Measurements from ENCODE around the gene AOC3. TPM values are rescaled to one million over a fixed set of nuclear protein-coding genes. Genes with fewer than 3 reads are reported as not detected.

Gene AOC3, protein sequence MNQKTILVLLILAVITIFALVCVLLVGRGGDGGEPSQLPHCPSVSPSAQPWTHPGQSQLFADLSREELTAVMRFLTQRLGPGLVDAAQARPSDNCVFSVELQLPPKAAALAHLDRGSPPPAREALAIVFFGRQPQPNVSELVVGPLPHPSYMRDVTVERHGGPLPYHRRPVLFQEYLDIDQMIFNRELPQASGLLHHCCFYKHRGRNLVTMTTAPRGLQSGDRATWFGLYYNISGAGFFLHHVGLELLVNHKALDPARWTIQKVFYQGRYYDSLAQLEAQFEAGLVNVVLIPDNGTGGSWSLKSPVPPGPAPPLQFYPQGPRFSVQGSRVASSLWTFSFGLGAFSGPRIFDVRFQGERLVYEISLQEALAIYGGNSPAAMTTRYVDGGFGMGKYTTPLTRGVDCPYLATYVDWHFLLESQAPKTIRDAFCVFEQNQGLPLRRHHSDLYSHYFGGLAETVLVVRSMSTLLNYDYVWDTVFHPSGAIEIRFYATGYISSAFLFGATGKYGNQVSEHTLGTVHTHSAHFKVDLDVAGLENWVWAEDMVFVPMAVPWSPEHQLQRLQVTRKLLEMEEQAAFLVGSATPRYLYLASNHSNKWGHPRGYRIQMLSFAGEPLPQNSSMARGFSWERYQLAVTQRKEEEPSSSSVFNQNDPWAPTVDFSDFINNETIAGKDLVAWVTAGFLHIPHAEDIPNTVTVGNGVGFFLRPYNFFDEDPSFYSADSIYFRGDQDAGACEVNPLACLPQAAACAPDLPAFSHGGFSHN
- total RNA-seq (100 to 1,000 TPM; 270 to 344 TPM), polyA plus RNA-seq (100 to 1,000 TPM in 1 of 2 donors, 10 to 100 TPM in 1; 82.1 to 107 TPM)
- long read RNA-seq, donor 1, full-length matches to known transcripts: 130 of 417 reads
- long read RNA-seq, donor 1, partial matches to known transcripts: 280 of 417 reads
- long read RNA-seq, donor 1, other reads (novel, unspliced or antisense): 7 of 417 reads
- long read RNA-seq, donor 2, full-length matches to known transcripts: 99 of 247 reads
- long read RNA-seq, donor 2, partial matches to known transcripts: 141 of 247 reads
- long read RNA-seq, donor 2, other reads (novel, unspliced or antisense): 7 of 247 reads

DNA sequence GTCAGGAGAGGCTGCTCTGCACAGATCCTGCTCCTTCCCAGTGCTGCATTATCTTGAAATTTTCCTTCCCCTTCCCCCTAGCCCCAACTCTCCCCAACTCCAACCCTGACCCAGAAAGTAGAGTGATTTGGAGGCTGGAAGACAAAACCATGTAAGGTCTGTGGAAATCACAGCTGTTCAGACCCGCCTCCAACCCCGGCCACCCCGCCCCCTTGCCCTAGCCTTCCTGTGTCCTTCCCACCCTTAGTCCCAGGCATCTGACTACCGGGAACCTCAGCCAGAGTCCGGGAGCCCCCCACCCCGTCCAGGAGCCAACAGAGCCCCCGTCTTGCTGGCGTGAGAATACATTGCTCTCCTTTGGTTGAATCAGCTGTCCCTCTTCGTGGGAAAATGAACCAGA lies at the start of gene AOC3:
Gene AOC3 (plus strand): TSS at position 246 of the 400 bp plus-strand sequence. CDS start 145 bp downstream, at position 391.
- Histone ChIP-seq H3K9me3 (ENCODE audit: control insufficient read depth, low read length) (no peaks in the 10 kb centered on the region), H3K27ac (ENCODE audit: low read depth in 1 of 2, low read length in 2 of 2) (peak within 1 kb of the TSS; percentile 80 to 94), H3K4me3 (ENCODE audit: low read length in 2 of 2) (peak within 1 kb of the TSS; percentile 85 to 92), H3K4me1 (ENCODE audit: control insufficient read depth in 1 of 2, insufficient read depth in 2 of 2, low read length in 2 of 2) (no peaks in the 10 kb centered on the region), H3K27me3 (ENCODE audit: control insufficient read depth in 1 of 2, insufficient read depth in 2 of 2, low read length in 1 of 2) (no peaks in the 10 kb centered on the region), H3K36me3 (ENCODE audit: control insufficient read depth in 1 of 2, insufficient read depth in 2 of 2, low read length in 1 of 2) (no peaks in the 10 kb centered on the region)
- ATAC-seq (ENCODE audit: low FRiP score) (peak; percentile 70), DNase-seq (peak; percentile 77 to 89)
- intact Hi-C loops (cut with DNase I): no loop called here
- WGBS, 2 donors: 8% methylated on average over 9 of the region's 9 CpGs

DNA sequence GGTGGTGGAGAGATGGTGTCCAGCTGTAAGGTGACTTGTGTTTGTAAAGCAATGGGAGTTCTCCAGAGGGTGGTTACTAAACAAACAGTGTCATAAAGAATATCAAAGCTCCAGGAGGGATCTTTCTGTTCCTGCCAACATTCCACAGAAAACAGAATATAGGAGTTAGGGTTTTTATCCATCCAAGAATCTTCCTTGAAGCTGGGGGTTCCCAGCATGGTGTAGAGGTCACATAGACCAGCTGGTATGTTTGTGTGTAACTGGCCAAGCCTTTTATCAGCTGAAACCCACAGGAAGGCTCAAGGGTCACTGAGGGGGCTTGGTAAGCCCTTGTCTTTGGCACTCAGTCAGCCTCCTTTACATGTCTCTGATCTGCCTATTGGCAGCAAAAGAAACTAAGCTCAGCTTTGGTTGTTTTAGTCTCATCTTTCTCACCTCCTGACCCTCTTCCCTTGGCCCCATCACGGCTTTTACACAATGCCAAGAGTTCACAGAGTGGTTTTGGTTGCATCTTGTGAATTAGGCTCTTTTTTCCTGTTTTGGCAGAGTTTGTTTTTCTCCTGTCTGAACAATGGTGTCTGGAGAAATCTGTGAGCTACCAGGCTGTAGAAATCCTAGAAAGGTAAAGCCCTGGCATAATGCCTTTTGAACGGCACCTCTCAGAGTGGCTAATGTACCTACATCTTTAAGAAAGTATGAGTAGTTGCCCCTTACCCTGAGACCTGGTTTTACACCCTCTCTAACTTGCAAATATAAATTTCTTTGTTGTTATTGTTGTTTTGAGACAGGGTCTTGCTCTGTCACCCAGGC lies 47.7 kb upstream of the AOC3 start:
- H3K27ac ChIP-seq (ENCODE audit: low read depth in 1 of 2, low read length in 2 of 2): no peak overlapping the region
- no peaks in the 10 kb centered on the region for H3K36me3 ChIP-seq (ENCODE audit: control insufficient read depth in 1 of 2, insufficient read depth in 2 of 2, low read length in 1 of 2)
- intact Hi-C loops (cut with DNase I): no loop called here
- no peaks in the 10 kb centered on the region for H3K9me3 ChIP-seq (ENCODE audit: control insufficient read depth, low read length)
- no peak overlapping the region for H3K4me3 ChIP-seq (ENCODE audit: low read length in 2 of 2)
- DNase-seq: no peak
- ATAC-seq (ENCODE audit: low FRiP score): no peak
- no peaks in the 10 kb centered on the region for H3K4me1 ChIP-seq (ENCODE audit: control insufficient read depth in 1 of 2, insufficient read depth in 2 of 2, low read length in 2 of 2)
- 31 to 45% methylated on average over 2 of the region's 2 CpGs for WGBS, 2 donors
- H3K27me3 ChIP-seq (ENCODE audit: control insufficient read depth in 1 of 2, insufficient read depth in 2 of 2, low read length in 1 of 2): no peaks in the 10 kb centered on the region

DNA sequence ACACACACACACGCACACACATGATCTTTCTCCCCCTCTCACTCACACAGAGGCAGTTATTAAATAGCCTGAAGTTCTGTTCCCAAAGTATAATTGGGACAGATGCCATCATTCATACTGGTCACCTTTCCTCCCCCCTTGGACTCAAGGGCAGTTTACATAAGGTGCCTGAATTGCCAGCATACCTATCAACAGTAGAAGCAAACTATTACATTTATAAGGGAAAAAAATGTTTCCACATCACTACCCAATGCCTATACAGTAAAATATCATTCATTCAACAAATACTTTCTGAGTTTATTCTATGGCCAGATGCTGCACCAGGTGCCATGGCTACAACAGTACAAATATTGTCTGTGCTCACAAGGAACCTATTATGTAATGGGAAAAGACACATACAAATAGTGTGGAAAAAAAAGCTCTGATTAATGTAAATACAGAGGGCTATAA lies 46.1 kb upstream of the AOC3 start:
- Histone ChIP-seq H3K27ac (ENCODE audit: low read depth in 1 of 2, low read length in 2 of 2) (no peak overlapping the region), H3K36me3 (ENCODE audit: control insufficient read depth in 1 of 2, insufficient read depth in 2 of 2, low read length in 1 of 2) (no peaks in the 10 kb centered on the region), H3K27me3 (ENCODE audit: control insufficient read depth in 1 of 2, insufficient read depth in 2 of 2, low read length in 1 of 2) (no peaks in the 10 kb centered on the region), H3K9me3 (ENCODE audit: control insufficient read depth, low read length) (no peaks in the 10 kb centered on the region), H3K4me1 (ENCODE audit: control insufficient read depth in 1 of 2, insufficient read depth in 2 of 2, low read length in 2 of 2) (no peaks in the 10 kb centered on the region), H3K4me3 (ENCODE audit: low read length in 2 of 2) (no peak overlapping the region)
- DNase-seq (no peak), ATAC-seq (ENCODE audit: low FRiP score) (no peak)
- 90 to 92% methylated on average over 1 of the region's 1 CpG for WGBS, 2 donors
- intact Hi-C loops (cut with DNase I): no loop called here

DNA sequence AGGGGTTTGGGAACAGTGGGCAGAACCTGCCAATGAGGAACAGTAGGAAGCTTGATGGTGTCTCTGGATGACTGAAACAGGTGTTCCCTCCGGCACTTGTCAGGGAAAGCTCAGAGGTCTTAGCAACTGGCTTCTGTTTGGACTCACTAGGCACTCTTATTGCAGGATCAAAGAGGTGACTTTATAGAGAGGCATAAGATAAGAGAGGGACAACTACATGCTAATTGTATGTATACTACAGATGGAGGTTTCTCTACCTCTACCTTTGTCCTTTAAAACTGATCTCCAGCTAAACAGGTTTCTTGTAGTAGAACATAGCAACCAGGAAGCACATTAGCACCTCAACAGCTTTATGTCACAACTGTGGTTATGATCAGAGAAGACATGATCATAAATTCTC lies 44.8 kb upstream of the AOC3 start:
- Histone ChIP-seq H3K9me3 (ENCODE audit: control insufficient read depth, low read length) (no peaks in the 10 kb centered on the region), H3K36me3 (ENCODE audit: control insufficient read depth in 1 of 2, insufficient read depth in 2 of 2, low read length in 1 of 2) (peaks cover under 1 to 2% of the 10 kb centered on the region in 2 donors), H3K27me3 (ENCODE audit: control insufficient read depth in 1 of 2, insufficient read depth in 2 of 2, low read length in 1 of 2) (no peaks in the 10 kb centered on the region), H3K4me3 (ENCODE audit: low read length in 2 of 2) (no peak overlapping the region), H3K4me1 (ENCODE audit: control insufficient read depth in 1 of 2, insufficient read depth in 2 of 2, low read length in 2 of 2) (no peaks in the 10 kb centered on the region), H3K27ac (ENCODE audit: low read depth in 1 of 2, low read length in 2 of 2) (no peak overlapping the region)
- DNase-seq (no peak), ATAC-seq (ENCODE audit: low FRiP score) (no peak)
- 89 to 90% methylated on average over 1 of the region's 1 CpG for WGBS, 2 donors
- intact Hi-C loops (cut with DNase I): no loop called here

DNA sequence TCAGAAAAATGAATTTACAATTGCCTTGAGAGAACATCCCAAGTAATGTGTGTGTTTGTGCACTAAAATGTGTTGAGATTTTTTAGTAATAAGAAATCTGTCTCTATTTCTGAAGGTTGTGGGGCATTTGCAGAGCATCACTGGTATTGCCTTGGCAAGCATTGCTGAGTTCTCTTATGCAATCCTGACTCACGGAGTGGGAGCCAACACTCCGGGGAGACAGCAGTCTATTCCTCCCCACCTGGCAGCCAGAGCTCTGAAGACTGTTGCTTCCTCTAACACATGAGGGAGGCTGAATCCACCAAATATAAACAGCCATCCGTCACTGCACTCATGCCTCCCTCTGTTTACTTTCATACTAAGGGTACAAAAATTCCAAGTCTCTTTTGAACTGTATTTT lies 41.7 kb upstream of the AOC3 start:
- whole genome bisulfite sequencing, 2 donors: 6 to 10% methylated on average over 3 of the region's 3 CpGs
- no peaks in the 10 kb centered on the region for H3K4me1 ChIP-seq (ENCODE audit: control insufficient read depth in 1 of 2, insufficient read depth in 2 of 2, low read length in 2 of 2)
- H3K36me3 ChIP-seq (ENCODE audit: control insufficient read depth in 1 of 2, insufficient read depth in 2 of 2, low read length in 1 of 2): peaks cover 3 to 6% of the 10 kb centered on the region in 2 donors

DNA sequence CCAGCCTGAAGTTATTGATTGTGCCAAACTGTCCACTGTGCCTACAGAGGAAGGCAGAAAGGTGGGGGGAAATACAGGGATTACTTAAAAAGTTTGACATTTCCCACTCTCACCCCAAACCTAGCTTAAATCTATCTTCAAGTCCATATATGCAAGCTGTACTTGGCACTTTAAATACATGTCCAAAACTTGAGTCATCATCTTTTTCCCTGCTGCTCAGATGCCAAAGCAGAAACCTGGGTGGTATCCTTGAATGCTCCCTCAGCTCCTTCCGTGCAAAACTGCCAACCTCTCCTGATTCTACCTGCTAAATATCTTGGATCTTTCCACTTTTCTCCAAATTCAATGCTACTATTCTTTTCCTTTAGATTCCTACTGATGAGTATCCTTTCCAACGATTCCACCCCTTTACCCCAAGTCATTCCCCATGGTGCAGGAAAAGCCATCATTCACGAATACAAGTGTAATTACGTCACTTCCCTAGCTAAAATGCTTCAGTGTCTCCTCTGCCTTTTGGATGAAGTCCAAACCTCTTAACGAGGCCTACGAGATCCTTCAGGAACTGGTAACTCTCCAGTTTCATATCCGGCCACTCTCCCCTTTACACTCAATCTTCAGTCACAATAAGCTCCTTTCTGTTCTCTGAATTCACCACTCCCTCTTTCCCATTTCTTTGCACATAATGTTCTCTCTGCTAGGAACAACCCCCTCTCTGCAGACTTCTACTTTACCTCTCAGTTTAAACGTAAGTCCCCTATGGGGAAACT lies 36.2 kb upstream of the AOC3 start:
- ATAC-seq (ENCODE audit: low FRiP score): no peak
- WGBS, 2 donors: 67 to 69% methylated on average over 8 of the region's 8 CpGs

More for the DNA sequence above, 41.7 kb upstream of the AOC3 start:
- ATAC-seq (ENCODE audit: low FRiP score): peak; percentile 54
- intact Hi-C loops (cut with DNase I): no loop called here
- no peaks in the 10 kb centered on the region for H3K27me3 ChIP-seq (ENCODE audit: control insufficient read depth in 1 of 2, insufficient read depth in 2 of 2, low read length in 1 of 2)
- no peak overlapping the region for H3K27ac ChIP-seq (ENCODE audit: low read depth in 1 of 2, low read length in 2 of 2)
- H3K4me3 ChIP-seq (ENCODE audit: low read length in 2 of 2): no peak overlapping the region
- no peaks in the 10 kb centered on the region for H3K9me3 ChIP-seq (ENCODE audit: control insufficient read depth, low read length)
- peak in 1 of 2 donors; percentile 50 for DNase-seq

DNA sequence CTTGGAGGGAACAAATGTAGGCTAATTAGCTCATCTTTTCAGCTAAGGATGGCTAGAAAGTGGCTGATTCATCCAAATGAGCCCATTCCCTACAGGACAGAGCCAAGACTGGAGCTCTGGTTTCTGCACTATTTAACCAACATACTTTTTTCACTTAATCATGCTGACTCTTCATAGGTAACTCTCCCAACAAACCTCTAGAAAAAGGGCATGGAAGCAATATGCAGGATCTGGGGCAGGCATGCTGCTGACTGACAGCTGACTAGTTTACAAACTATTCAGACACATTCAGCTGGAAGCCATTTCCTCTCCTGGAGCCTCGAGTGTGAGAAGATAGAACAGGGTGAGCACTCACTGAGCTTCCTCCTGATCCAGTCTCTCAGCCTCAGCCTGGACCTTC lies 33.1 kb upstream of the AOC3 start:
- intact Hi-C loops (cut with DNase I): no loop called here
- H3K27me3 ChIP-seq (ENCODE audit: control insufficient read depth in 1 of 2, insufficient read depth in 2 of 2, low read length in 1 of 2): no peaks in the 10 kb centered on the region
- DNase-seq (no peak), ATAC-seq (ENCODE audit: low FRiP score) (no peak)
- H3K36me3 ChIP-seq (ENCODE audit: control insufficient read depth in 1 of 2, insufficient read depth in 2 of 2, low read length in 1 of 2): peaks cover 12 to 20% of the 10 kb centered on the region in 2 donors
- no peaks in the 10 kb centered on the region for H3K4me1 ChIP-seq (ENCODE audit: control insufficient read depth in 1 of 2, insufficient read depth in 2 of 2, low read length in 2 of 2)
- no peaks in the 10 kb centered on the region for H3K9me3 ChIP-seq (ENCODE audit: control insufficient read depth, low read length)
- H3K4me3 ChIP-seq (ENCODE audit: low read length in 2 of 2): no peak overlapping the region
- H3K27ac ChIP-seq (ENCODE audit: low read depth in 1 of 2, low read length in 2 of 2): no peak overlapping the region
- 61 to 79% methylated on average over 1 of the region's 1 CpG for WGBS, 2 donors

More for the DNA sequence above, 36.2 kb upstream of the AOC3 start:
- Histone ChIP-seq H3K4me1 (ENCODE audit: control insufficient read depth in 1 of 2, insufficient read depth in 2 of 2, low read length in 2 of 2) (no peaks in the 10 kb centered on the region), H3K36me3 (ENCODE audit: control insufficient read depth in 1 of 2, insufficient read depth in 2 of 2, low read length in 1 of 2) (peaks cover 15 to 20% of the 10 kb centered on the region in 2 donors), H3K9me3 (ENCODE audit: control insufficient read depth, low read length) (no peaks in the 10 kb centered on the region), H3K27me3 (ENCODE audit: control insufficient read depth in 1 of 2, insufficient read depth in 2 of 2, low read length in 1 of 2) (no peaks in the 10 kb centered on the region), H3K4me3 (ENCODE audit: low read length in 2 of 2) (no peak overlapping the region), H3K27ac (ENCODE audit: low read depth in 1 of 2, low read length in 2 of 2) (no peak overlapping the region)
- intact Hi-C loops (cut with DNase I): no loop called here
- no peak for DNase-seq
